ENCODE measurements around the gene CCDC124.
"Not testable (repeated sequence)": the region's sequence is repeated elsewhere in the genome, so short reads cannot be mapped to it uniquely, and the experiment has no call there.

- not testable (repeated sequence) for TF ChIP-seq POLR2A (IDR thresholded peaks at IDR 0.05; ENCODE audit: low read length); GATA1 (IDR thresholded peaks at IDR 0.05; ENCODE audit: low read depth, low read length)
Measured at GRCh38 chr19:17986569-17986968, 53.8 kb downstream of the CCDC124 start.

Data from erythroblast (primary cell).